GM18870 (cell line): ENCODE measurements around the gene PLA2G12B.

ENCODE experiments used
- ATAC-seq: cut with Tn5 transposase; IDR thresholded peaks from one replicate; pipeline ENCODE4 v1.9.1; 2021; ENCODE audit warnings: moderate library complexity; ENCODE audit not compliant: unreplicated experiment

Gene PLA2G12B

DNA sequence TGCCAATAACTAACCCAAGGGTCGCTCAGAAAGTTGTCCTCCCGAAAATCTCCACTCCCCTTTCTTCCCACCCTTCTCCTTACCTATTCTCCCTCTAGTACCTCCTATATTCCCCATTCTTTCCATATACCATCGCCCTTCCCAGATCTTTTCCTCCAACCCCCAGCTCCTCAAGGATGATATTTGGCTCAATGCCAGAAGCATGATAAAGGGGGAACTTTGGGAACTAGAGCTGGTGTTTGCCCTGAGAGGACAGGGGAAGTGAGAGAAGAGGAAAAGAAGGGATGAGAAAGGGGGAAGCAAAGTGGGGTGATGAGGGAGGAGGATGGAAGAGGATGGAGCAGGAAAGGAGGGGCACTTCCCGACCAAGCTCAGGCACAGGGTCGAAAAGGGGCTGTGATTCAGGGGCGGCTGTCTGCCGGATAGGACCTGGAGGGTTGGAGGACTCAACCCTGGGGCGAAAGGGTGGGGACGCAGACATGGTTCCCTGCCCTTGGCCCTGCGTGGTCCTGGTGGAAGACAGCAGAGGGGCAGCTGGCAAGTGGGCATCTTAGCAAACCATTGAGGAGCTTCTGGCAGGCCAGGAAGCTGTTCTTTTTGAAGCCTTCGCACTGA, 59.3 kb downstream of the PLA2G12B start:
- ATAC-seq: no peak

DNA sequence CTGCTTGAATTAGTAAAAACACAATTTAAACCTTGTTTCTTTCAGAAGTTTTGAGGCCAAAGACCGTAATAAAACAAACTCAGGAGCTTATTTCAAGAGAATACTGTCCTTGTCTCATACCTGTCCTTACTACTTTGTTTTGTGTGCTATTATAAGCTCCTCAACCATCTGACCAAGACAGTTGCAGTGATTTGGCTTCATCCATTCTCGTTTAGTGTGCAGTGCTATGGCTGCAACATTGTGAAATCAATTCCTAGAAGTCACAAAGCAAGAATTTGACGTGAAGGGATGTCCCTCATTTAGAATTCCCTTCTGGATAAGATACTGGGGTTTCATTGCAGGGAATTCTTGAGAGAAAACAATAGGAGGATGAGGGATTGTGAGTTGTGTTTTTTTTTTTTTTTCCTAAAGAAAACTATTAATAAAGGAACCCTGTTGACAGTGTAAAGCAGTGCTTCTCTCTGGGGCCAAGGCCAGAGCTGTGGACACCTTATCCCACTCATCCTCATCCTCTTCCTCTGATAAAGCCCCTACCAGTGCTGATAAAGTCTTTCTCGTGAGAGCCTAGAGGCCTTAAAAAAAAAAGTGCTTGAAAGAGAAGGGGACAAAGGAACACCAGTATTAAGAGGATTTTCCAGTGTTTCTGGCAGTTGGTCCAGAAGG, 61.3 kb downstream of the PLA2G12B start, which contains the start of gene OIT3:
Gene OIT3 (plus strand): TSS at position 604 of the 663 bp plus-strand sequence. CDS start 60 bp downstream, outside the sequence.
- ATAC-seq: no peak

DNA sequence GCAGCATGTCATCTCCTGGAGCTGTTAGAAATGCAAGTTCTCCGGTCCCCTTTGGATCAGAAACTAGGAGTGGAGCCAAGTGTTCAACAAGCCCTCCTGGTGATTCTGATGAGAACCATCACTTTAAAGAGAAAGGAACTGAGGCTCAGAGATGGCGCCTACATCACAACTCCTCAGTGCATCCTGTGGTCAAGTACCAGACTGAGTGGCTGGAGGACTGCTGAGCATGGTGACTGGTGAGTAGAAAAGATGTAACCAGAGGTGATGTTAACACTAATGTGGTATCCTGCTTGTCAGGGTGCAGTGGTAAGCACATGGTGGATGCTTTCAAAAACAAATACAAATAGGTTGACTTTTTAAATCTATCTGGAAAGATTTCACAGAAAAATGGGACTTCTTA, 64.5 kb downstream of the PLA2G12B start:
- ATAC-seq: no peak

DNA sequence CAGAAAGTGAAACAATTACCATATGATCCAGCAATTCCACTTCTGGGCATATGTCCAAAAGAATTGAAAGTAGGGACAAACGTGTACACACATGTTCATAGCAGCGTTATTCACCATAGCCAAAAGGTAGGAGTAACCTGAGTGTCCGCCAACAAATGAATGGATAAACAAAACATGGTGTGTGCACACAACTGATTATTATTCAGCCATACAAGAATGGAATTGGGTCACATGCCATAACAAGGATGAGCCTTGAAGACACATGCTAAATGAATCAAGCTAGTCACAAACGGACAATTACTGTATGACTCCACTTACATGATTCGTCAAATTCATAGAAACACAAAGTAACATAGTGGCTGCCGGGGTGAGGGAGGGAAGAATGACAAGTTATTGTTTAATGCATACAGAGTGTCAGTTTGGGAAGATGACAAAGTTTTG, 65.2 kb downstream of the PLA2G12B start:
- no peak for ATAC-seq

DNA sequence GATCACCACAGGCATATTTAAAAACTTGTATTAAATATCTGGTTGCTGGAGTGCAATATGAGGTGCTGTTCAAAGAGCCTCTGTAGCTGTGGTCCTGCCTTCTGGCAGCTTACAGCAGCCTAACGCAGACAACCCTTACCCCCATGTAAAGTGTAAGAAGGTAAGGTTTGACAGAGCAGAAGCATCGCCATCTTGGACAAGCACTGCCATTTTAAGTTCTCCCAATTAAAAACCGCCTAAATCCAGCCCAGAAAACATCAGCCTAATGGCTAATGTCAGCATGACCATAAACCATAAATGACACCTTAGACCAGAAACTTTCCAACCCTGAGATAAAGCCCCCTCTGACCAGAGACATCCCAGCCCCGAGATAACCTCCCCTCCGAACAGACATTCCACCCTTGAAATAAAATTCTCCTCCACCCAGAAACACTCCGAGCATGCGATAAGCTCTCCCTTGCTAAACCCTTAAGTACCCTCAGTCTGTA, 66.4 kb downstream of the PLA2G12B start:
- ATAC-seq: no peak

DNA sequence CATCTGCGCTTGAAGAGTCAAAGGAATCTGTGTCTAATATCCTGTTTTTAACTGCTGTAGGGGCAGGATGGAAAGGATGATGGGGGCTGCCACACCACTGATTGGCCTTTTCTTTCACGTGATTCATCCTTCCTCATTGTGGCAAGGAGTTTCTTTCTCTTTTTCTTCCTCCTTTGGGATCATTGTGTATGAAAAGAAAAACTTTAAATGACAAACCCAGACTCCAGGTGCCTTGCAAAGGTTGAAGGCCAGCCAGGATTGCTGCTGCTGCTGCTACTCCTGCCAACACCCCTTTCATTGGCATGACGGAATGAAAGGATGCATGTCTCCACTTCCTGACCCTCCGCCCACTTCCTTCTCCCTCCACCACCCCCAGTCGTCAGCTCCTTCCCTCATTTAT, 67.6 kb downstream of the PLA2G12B start:
- no peak for ATAC-seq

DNA sequence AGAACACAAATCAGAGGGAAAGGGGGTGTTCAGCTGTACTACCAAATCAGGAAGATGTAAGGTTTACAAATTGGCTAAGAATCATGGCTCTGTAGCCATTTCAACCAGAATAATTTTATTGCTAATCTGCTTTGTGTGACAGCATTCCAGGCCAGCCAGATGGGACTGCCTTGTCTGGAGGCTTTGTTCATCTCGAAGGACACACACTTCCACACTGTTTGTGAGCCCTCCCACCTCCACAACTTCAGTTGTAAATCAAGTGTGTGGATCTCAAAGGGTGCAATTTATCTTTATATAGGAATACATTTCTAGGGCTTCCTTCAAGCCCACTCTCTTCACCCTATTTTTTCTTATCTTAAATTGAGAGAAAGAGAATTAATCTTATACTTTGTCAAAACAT, 68.0 kb downstream of the PLA2G12B start:
- no peak for ATAC-seq

DNA sequence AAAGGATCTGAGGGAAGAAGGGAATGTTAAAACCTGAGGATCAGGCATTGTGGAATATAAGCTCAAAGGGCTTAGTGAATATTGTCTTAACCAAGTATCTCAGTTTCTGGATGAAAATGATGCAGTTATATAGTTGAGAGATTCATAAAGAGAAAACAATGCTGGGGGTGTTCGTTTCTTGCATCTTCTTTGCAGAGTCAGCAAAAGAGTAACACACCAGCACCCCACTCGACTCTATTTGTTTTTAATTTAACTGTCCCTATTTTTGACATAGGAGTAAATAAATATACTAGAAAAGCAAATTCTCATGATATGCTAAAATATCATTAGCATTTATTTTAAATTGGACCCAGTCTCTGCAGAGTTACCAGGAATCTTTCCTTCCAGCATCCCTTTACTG, 68.7 kb downstream of the PLA2G12B start:
- no peak for ATAC-seq
